GM21447 (cell line): ENCODE measurements around the gene GAREM2.

Source experiments
- ATAC-seq: cut with Tn5 transposase; IDR thresholded peaks from one replicate; pipeline ENCODE4 v1.9.1; 2021; ENCODE audit not compliant: unreplicated experiment

GAREM2 gene

GRCh38 chr2:26229595-26229994 is 56.7 kb downstream of the GAREM2 start:
- no peak for ATAC-seq

- ATAC-seq: no peak
Measured at GRCh38 chr2:26230806-26231205, 57.9 kb downstream of the GAREM2 start.

DNA sequence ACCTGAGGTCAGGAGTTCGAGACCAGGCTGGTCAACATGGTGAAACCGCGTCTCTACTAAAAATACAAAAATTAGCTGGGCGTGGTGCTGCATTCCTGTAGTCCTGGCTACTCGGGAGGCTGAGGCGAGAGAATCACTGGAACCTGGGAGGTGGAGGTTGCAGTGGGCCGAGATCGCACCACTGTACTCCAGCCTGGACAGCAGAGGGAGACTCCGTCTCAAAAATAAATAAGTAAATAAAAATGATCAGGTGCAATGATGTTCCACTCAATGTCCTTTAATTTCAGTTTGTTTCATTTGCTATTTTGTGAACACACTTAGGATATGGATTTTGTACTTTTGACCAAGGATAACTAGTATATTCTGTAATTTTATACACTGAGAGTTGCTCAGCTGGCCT is 62.2 kb downstream of the GAREM2 start:
- no peak for ATAC-seq

GRCh38 chr2:26237868-26238267 is 65.0 kb downstream of the GAREM2 start:
- ATAC-seq: no peak

DNA sequence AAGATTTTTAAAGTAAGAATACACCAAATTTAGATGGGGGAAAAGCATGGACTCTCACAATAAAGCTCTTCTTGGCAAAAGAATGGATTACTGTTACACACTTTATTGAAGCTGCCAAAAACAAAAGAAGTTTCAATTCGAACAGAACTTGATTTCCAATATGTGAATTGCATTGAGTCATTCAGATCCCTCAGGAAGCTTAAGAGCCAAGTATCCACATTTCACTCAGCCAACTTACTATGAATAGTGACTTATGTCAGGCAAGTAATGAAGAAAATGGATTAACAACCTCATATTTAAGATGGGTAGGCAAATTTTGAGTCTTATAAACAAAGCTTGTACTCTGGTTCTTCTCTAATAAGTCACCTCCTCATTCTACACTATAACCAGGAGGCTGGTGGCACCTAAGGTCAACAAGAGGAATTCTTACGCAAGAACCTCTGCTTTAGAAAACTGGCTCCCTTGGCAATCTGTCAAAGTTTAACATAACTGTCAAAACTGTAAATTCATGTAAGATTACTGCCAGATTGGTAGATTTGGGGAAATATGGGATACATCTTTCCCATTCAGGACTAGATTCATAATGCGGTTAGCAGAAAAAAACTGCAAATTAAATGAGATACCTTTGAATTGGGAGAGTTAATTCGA is 65.5 kb downstream of the GAREM2 start:
- ATAC-seq: no peak
